AG08396 (cell line): ENCODE measurements around the gene ICAM5.
A peak's percentile ranks its signal among the peaks of the same experiment; 100 is the strongest.
"Not testable (repeated sequence)": the region's sequence is repeated elsewhere in the genome, so short reads cannot be mapped to it uniquely, and the experiment has no call there.

ENCODE experiments used
- DNase-seq: peaks from one replicate; pipeline ENCODE4 v3.0.0; 2012; ENCODE audit warnings: low spot score, mixed read lengths

ICAM5 gene

GRCh38 chr19:10289836-10290356 lies at the start of gene ICAM5:
Gene ICAM5 (plus strand): TSS chr19:10289952. CDS start chr19:10290044, 92 bp downstream.
- peak; percentile 55 for DNase-seq

GRCh38 chr19:10241826-10242449 lies 47.8 kb upstream of the ICAM5 start:
- DNase-seq, result not testable (repeated sequence)

- no peak for DNase-seq
Measured at GRCh38 chr19:10243606-10244005, 46.1 kb upstream of the ICAM5 start.

- DNase-seq, result no peak
Measured at GRCh38 chr19:10245189-10245939, 44.4 kb upstream of the ICAM5 start.

GRCh38 chr19:10246511-10246910 lies 43.2 kb upstream of the ICAM5 start:
- DNase-seq, result no peak

GRCh38 chr19:10251792-10252694 lies 37.7 kb upstream of the ICAM5 start, which contains the start of gene MRPL4:
Gene MRPL4 (plus strand): TSS chr19:10252214. CDS start chr19:10252254, 40 bp downstream.
- peak; percentile 97 for DNase-seq

GRCh38 chr19:10252707-10253106 lies 37.0 kb upstream of the ICAM5 start:
- DNase-seq, result no peak

GRCh38 chr19:10254244-10254643 lies 35.5 kb upstream of the ICAM5 start:
- no peak for DNase-seq

- no peak for DNase-seq
Measured at GRCh38 chr19:10255358-10255757, 34.4 kb upstream of the ICAM5 start.

- no peak for DNase-seq
Measured at GRCh38 chr19:10256551-10256950, 33.2 kb upstream of the ICAM5 start.

- no peak for DNase-seq
Measured at GRCh38 chr19:10256970-10257615, 32.7 kb upstream of the ICAM5 start.

- DNase-seq, result no peak
Measured at GRCh38 chr19:10258080-10258710, 31.6 kb upstream of the ICAM5 start.

GRCh38 chr19:10259162-10259905 lies 30.4 kb upstream of the ICAM5 start:
- DNase-seq, result peak; percentile 77

- no peak for DNase-seq
Measured at GRCh38 chr19:10260141-10260584, 29.6 kb upstream of the ICAM5 start.

- no peak for DNase-seq
Measured at GRCh38 chr19:10262771-10263170, 27.0 kb upstream of the ICAM5 start.

- DNase-seq, result no peak
Measured at GRCh38 chr19:10266706-10267105, 23.0 kb upstream of the ICAM5 start.

GRCh38 chr19:10268071-10268470 lies 21.7 kb upstream of the ICAM5 start:
- no peak for DNase-seq

- peak; percentile 85 for DNase-seq
Measured at GRCh38 chr19:10269333-10270179, 20.2 kb upstream of the ICAM5 start.

- DNase-seq, result peak; percentile 27
Measured at GRCh38 chr19:10270180-10270615, 19.6 kb upstream of the ICAM5 start.
